Suprapubic skin (tissue), 4 donors: ENCODE data around the gene NRCAM.

Source experiments
- CTCF ChIP-seq, 2 donors: fragments of 200-600 bp in 1 of 2; fragments of 450-650 bp in 1 of 2; sonication (generic) in 1 of 2; IDR thresholded peaks; one replicate each; pipeline ENCODE4 v1.5.1; 2016 to 2019; ENCODE audit warnings: antibody characterized with exemption in 2 of 2, mild to moderate bottlenecking in 1 of 2, moderate library complexity in 1 of 2
- EP300 ChIP-seq: sonication (generic); formaldehyde crosslinking; IDR thresholded peaks from one replicate; pipeline ENCODE4 v1.6.1; 2017; ENCODE audit warnings: antibody characterized with exemption
- POLR2A ChIP-seq, 2 donors: fragments of 450-650 bp; IDR thresholded peaks; one replicate each; pipeline ENCODE4 v1.6.1; 2017; ENCODE audit warnings: antibody characterized with exemption in 2 of 2, mild to moderate bottlenecking in 2 of 2, moderate library complexity in 2 of 2
- POLR2AphosphoS5 ChIP-seq, 3 donors: sonication (generic); formaldehyde crosslinking; IDR thresholded peaks; one replicate each; pipeline ENCODE4 v1.6.1; 2017; ENCODE audit warnings: antibody characterized with exemption in 3 of 3

- no peak for TF ChIP-seq CTCF (IDR thresholded peaks at IDR 0.05)
- TF ChIP-seq POLR2A (IDR thresholded peaks at IDR 0.05), result no peak
- TF ChIP-seq EP300, result no peak
- no peak for TF ChIP-seq POLR2AphosphoS5 (IDR thresholded peaks at IDR 0.05)
These were observed 11.2 kb upstream of the NRCAM start for GRCh38 chr7:108467391-108467790.
